ENCODE results near the gene KLF16. TPM values are rescaled to one million over a fixed set of nuclear protein-coding genes. Genes with fewer than 3 reads are reported as not detected.

Gene KLF16
- total and polyA plus RNA-seq, 2 donors from 2014 or later: 10.4 to 22.2 TPM

GRCh38 chr19:1837625-1838105 lies 25.7 kb downstream of the KLF16 start:
- H3K27me3 ChIP-seq (ENCODE audit: control insufficient read depth, insufficient read depth, low read length): no peaks in the 10 kb centered on the region
- TF ChIP-seq CTCF (IDR thresholded peaks at IDR 0.05; ENCODE audit: borderline replicate concordance, extremely low read depth, insufficient read depth): peak; percentile 87
- FAIRE-seq (no peak), DNase-seq (peak in 2 of 5 donors; percentile 59 to 78)
- H3K4me3 ChIP-seq (ENCODE audit: low read length in 3 of 3): no peak overlapping the region
- H3K9ac ChIP-seq (ENCODE audit: low read length in 3 of 3): no peak overlapping the region
- intact Hi-C loops (cut with DNase I): no loop called here
- peaks cover 0 to 30% (median 0%) of the 10 kb centered on the region in 3 donors for H3K4me1 ChIP-seq (ENCODE audit: control insufficient read depth in 2 of 3, insufficient read depth in 2 of 3, low read depth in 1 of 3, low read length in 3 of 3)
- no peaks in the 10 kb centered on the region for H3K36me3 ChIP-seq (ENCODE audit: control insufficient read depth in 2 of 3, insufficient read depth in 3 of 3, low read length in 3 of 3)
- H3K27ac ChIP-seq (ENCODE audit: low read depth in 2 of 2, low read length in 2 of 2): peak overlapping the region in 1 of 2 donors; percentile 32
- no peaks in the 10 kb centered on the region for H3K9me3 ChIP-seq (ENCODE audit: control insufficient read depth in 2 of 3, insufficient read depth in 1 of 3, low read length in 3 of 3)

GRCh38 chr19:1837222-1837565 lies 26.2 kb downstream of the KLF16 start:
- H3K4me1 ChIP-seq (ENCODE audit: control insufficient read depth in 2 of 3, insufficient read depth in 2 of 3, low read depth in 1 of 3, low read length in 3 of 3): peaks cover 0 to 28% (median 0%) of the 10 kb centered on the region in 3 donors
- intact Hi-C loops (cut with DNase I): no loop called here
- no peak for TF ChIP-seq CTCF (IDR thresholded peaks at IDR 0.05; ENCODE audit: borderline replicate concordance, extremely low read depth, insufficient read depth)
- H3K36me3 ChIP-seq (ENCODE audit: control insufficient read depth in 2 of 3, insufficient read depth in 3 of 3, low read length in 3 of 3): no peaks in the 10 kb centered on the region
- H3K9me3 ChIP-seq (ENCODE audit: control insufficient read depth in 2 of 3, insufficient read depth in 1 of 3, low read length in 3 of 3): no peaks in the 10 kb centered on the region
- H3K27me3 ChIP-seq (ENCODE audit: control insufficient read depth, insufficient read depth, low read length): no peaks in the 10 kb centered on the region
- H3K4me3 ChIP-seq (ENCODE audit: low read length in 3 of 3): no peak overlapping the region
- H3K9ac ChIP-seq (ENCODE audit: low read length in 3 of 3): no peak overlapping the region
- DNase-seq (no peak), FAIRE-seq (no peak)
- no peak overlapping the region for H3K27ac ChIP-seq (ENCODE audit: low read depth in 2 of 2, low read length in 2 of 2)

GRCh38 chr19:1836458-1837221 lies 26.7 kb downstream of the KLF16 start:
- Histone ChIP-seq H3K4me3 (ENCODE audit: low read length in 3 of 3) (no peak overlapping the region), H3K9ac (ENCODE audit: low read length in 3 of 3) (no peak overlapping the region), H3K27me3 (ENCODE audit: control insufficient read depth, insufficient read depth, low read length) (no peaks in the 10 kb centered on the region), H3K4me1 (ENCODE audit: control insufficient read depth in 2 of 3, insufficient read depth in 2 of 3, low read depth in 1 of 3, low read length in 3 of 3) (peaks cover 0 to 25% (median 0%) of the 10 kb centered on the region in 3 donors), H3K36me3 (ENCODE audit: control insufficient read depth in 2 of 3, insufficient read depth in 3 of 3, low read length in 3 of 3) (no peaks in the 10 kb centered on the region), H3K27ac (ENCODE audit: low read depth in 2 of 2, low read length in 2 of 2) (no peak overlapping the region), H3K9me3 (ENCODE audit: control insufficient read depth in 2 of 3, insufficient read depth in 1 of 3, low read length in 3 of 3) (no peaks in the 10 kb centered on the region)
- intact Hi-C loops (cut with DNase I): no loop called here
- no peak for TF ChIP-seq CTCF (IDR thresholded peaks at IDR 0.05; ENCODE audit: borderline replicate concordance, extremely low read depth, insufficient read depth)
- DNase-seq (no peak), FAIRE-seq (no peak)

Measured in kidney (tissue), 14 donors.